NCI-H510A treated with DMSO at 0.1 percent for 48 hours (cell line): ENCODE data around the gene PAPOLB.

Experiments
- DNase-seq: peaks from one replicate; lab custom pipeline; 2025; lab: John Stamatoyannopoulos, UW

The PAPOLB gene

DNA sequence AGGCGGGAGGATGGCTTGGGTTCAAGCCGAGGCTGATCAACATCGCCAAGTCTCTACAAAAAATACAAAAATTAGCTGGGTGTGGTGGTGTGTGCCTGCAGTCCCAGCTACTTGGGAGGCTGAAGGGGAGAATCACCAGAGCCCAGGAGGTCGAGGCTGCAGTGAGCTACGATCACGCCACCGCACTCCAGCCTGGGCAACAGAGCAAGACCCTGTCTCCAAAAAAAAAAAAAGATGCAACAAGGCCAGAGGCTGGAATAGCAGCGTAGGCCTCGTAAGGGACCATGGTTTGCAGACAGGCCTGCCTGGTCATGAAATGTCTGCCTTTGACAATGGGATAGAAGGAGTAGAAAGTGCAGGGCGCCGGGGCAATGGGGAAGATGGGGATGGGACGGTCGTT is 20.0 kb downstream of the PAPOLB start:
- no peak for DNase-seq

- DNase-seq: no peak
Observed at GRCh38 chr7:4841007-4841784, 20.6 kb downstream of the PAPOLB start.

DNA sequence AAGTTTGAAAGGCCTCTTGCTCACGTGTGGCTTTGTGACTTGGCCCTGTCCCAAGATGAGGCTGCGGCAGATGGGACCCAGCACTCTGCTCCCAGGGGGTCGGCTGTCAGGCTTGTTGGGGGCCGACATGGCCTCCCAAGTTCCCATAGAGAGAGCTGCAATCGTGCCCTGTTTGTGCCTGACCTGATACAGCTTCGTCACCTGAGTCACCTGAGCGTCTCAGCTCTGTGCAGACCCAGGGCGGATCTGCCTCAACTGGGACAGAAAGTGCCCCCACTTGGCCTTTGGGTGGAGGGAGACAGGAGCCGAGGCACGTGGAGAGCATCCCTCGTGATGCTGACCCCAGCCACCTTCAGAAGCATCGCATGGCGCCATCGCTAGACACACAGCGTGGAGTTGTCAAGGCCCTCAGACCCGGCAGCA is 21.7 kb downstream of the PAPOLB start:
- DNase-seq: no peak

GRCh38 chr7:4838626-4839334 is 23.1 kb downstream of the PAPOLB start:
- DNase-seq: no peak

- no peak for DNase-seq
Observed at GRCh38 chr7:4837803-4838625, 23.8 kb downstream of the PAPOLB start.

DNA sequence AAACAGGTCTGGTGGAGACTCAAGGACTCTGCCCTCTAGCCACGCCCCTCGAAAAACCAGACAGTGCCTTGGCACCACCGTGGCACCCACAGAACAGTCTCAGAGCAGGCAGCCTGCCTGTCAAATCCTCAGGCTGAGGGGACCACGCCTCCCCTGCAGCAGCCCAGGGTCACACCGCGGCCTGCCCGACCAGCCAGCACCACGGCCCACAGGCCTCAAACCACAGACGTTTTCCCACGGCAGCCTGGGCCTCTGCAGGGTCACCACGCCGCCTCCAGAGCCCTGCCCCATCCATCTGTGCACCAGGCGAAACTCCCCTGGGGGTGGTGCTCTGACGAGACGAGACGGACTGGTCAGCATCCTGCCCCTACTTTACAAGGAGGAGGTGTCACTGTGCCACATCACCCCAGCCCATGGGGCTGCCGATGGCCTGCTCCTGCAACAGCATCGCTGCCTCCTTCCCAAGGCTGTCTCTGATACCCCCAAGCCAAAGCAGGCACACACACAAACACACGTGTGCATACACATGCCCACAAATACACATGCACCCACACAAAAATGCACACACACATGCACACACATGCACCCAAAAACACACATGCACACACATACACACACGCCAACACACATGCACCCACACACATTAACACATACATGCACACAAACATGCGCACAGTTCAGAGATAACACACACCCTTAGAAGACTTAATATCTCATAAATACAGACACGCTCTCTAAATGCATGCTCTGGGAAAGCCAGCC is 24.6 kb downstream of the PAPOLB start:
- no peak for DNase-seq

- DNase-seq: no peak
Observed at GRCh38 chr7:4836206-4836661, 25.6 kb downstream of the PAPOLB start.

DNA sequence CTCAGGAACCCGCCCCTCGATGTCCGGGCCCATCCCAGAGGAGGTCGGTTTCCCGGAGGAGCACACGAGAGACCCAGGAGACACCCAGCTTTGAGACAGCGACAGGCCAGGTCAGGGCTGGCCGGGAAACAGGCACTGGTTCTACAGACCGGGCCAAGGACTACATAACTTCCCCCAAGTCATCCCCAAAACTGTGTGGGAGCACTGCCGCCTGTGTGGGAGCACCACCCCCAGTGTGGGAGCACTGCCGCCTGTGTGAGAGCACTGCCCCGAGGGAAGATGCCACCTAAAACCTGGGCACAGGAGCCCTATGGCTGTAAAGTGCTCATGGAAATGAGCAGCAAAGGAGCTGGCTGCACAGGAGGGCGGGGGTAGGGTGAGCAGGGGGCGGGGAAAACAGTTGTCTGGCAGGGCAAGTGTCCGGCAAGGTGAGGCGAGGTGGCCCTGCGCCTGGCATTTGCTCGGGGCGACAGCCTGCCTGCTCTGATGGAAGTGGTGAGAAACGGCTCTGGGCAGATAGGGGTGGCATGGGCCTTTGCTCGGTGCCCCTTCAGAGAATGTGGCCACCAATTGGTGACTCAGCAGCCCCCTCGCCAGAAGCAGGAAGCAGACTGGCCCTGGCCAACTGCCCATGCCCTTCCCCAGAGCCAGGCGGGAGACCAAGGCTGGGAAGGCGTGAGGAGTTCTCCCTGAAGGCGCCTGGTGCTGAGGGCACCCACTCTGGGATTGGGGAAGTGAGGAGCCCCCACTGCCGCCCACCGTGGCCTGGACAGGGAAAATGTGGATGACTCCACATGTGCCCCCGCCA is 26.2 kb downstream of the PAPOLB start:
- DNase-seq: no peak

GRCh38 chr7:4834601-4835397 is 27.0 kb downstream of the PAPOLB start:
- no peak for DNase-seq

- DNase-seq: no peak
Observed at GRCh38 chr7:4833691-4834600, 27.9 kb downstream of the PAPOLB start.

GRCh38 chr7:4833176-4833575 is 28.7 kb downstream of the PAPOLB start:
- DNase-seq: no peak

DNA sequence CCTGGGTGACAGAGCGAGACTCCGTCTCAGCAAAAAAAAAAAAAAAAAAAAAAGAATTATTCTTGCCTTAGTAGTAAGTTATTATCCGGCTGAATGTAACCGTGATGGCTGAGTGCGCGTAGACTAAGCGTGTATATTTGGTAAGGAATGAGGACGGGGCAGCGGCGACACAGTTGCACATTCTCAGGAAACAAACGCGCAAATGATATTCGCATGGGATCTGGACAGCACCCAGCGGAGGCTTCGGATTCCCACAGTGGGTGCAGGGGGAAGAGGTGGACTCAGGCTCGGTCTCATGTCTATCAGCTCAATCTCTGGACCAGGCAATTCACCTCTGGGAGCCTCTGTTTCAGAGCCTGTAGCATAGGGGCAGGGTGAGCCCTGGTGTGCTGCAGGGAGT is 29.1 kb downstream of the PAPOLB start:
- no peak for DNase-seq

GRCh38 chr7:4831723-4832495 is 29.9 kb downstream of the PAPOLB start:
- DNase-seq: no peak

DNA sequence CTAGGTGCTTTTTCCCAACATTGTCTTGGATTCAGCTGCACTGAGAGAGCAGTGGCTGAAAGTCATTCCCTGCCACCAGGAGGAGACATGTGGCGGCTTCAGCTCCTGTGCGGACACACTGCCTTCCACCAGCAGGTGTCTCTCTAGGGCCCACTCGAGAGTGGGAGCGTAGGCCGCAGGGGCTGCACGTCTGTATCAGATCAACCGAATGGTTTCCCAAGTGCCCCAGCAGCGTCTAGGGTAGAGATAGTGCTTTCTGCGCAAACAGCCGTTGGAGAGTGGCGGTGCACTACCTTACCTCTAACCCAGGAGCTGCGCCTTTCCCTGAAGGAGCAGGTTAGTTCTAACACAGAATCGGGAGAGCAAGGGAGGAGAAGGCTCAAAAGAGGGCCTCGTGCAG is 31.7 kb downstream of the PAPOLB start:
- DNase-seq: no peak

DNA sequence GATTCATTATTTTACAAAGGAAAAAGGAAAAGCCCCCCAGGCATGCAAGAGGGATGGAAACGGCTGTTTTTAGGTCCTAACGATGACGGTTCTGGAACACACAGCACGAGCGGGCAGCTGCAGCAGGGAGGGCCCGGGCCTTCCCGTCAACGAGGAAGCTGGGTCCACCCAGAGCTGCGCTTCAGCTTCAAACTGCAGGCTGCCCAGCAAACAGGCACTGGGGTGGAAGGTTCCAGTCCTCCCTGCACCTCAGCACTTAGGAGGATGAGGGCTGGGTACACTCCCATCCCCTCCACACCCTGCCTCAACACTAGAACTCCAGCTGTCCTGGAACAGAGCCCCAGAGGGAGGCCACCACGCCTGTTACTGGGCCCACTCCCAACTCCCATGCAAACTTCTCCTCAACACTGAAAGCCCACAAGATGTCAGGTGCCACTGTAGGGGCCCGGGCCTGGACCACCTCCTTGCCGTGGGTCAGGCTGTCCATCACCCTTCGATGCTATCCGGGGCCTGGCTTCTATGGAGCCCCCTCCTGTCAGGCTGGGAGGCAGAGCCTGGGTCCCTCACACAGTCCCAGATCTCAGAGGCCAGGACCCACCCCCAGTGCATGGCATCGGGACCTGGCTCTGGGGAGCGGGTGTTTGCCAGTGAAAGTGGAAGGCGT is 33.0 kb downstream of the PAPOLB start:
- DNase-seq: no peak

DNA sequence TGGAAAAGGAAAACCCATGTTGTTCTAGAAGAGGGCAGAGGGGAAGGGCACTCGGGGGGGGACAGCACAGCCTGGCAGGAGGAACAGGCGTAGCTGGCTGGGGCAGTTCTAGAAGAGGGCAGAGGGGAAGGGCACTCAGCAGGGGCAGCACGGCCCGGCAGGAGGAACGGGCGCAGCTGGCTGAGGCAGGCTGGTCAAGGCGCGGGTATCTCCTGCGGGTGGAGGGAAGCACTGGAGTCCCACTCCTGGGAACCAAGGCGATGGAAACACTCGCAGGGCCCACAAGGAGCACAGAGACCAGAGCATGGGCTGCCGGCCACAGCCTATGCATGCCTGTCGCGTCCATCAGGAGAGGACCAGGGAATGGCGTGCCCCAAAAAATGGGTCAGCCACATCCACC is 36.7 kb downstream of the PAPOLB start:
- DNase-seq: no peak

DNA sequence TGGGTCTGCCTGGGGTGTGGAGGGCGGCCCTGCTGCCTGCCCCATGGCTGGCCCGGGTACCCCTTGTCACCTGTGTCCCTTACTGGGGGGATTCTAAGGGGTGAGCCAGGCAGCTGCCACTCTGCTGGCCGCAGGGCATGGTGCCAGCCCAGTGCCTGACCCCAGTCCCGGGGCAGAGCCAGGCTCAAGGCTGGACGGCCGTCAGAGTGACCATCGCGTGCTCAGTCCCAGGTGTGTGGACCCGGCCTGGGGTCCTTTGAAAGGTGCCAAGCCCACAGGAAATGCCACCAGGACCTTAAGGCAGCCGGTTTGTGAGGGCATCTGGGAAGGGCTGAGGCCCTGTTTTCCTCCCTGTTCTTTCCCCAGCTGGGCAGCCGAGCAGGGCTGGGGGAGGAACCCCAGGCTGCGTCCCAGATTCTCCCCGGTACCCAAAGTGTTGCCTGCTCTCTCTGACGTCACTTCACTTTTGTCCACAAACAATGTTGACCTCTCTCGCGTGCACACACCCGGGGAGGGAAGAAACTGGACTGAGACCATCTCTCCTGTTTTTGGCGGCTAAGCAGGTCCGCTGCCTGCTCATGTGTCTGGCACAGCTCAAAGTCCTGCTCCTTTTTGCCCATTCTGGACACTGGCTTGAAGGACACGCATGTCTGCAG is 37.6 kb downstream of the PAPOLB start:
- no peak for DNase-seq
